IPS-20b (cell line): ENCODE measurements around the gene NAA25.
"Not testable (repeated sequence)": the region's sequence is repeated elsewhere in the genome, so short reads cannot be mapped to it uniquely, and the experiment has no call there.

Experiments used
- H3K27ac ChIP-seq: one replicate; pipeline ENCODE4 v1.5.1; 2013; ENCODE audit warnings: low read length
- H3K27me3 ChIP-seq: 2 replicates; pipeline ENCODE4 v1.6.1; 2013; ENCODE audit warnings: mild to moderate bottlenecking, low read length, inconsistent platforms; ENCODE audit not compliant: insufficient read depth
- H3K36me3 ChIP-seq: 2 replicates; pipeline ENCODE4 v1.6.1; 2013; ENCODE audit warnings: low read depth, mild to moderate bottlenecking, inconsistent platforms, low read length, moderate library complexity; ENCODE audit not compliant: insufficient read depth
- H3K4me1 ChIP-seq: 2 replicates; pipeline ENCODE4 v1.6.1; 2013; ENCODE audit warnings: mild to moderate bottlenecking, control low read depth, inconsistent platforms, low read length, moderate library complexity; ENCODE audit not compliant: insufficient read depth
- H3K4me3 ChIP-seq: 2 replicates; pipeline ENCODE4 v1.5.1; 2013; ENCODE audit warnings: mild to moderate bottlenecking, low read length, inconsistent platforms
- H3K9ac ChIP-seq: 2 replicates; pipeline ENCODE4 v1.6.1; 2013; ENCODE audit warnings: low read depth, mild to moderate bottlenecking, inconsistent platforms, low read length, moderate library complexity
- H3K9me3 ChIP-seq: 2 replicates; pipeline ENCODE4 v1.6.1; 2013; ENCODE audit warnings: mild to moderate bottlenecking, low read depth, low read length, inconsistent platforms; ENCODE audit not compliant: insufficient read depth

The NAA25 gene

DNA sequence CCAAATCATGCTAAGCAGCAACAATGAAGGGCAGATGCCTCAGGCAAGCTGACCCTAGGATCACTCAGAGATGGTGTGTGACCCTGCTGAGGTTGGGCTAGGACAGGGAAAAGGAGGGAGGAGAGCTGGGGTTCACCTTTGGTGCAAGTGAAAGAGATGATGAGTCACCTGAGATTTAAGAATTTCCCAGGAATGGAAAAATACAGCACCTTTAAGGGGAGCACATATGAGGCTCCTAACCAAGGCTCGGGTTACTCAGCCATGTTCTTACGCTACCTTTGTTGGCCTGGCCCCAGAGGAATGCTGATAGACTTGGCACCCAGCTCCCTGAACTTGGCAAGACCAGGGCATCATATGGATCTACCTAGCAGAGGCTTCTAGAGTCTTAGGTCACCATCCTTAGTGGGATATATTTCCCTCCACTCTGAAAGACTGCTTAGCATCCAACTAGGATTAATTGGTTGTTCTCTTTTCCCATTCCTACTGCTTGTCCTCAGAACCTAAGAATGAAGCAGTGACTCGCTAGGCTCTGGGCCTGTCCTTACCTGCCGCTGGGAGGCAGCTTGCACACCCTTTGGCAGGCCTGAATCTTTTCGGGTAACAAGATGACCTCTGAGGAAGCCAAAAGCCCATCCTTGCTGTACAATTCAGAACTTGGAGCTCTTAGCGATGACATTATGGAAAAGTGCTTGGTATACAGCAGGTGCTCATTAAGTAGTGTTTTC lies 4.0 kb upstream of the NAA25 start:
- no peaks in the 10 kb centered on the region for H3K27me3 ChIP-seq
- H3K27ac ChIP-seq: no peak overlapping the region
- H3K9me3 ChIP-seq: no peaks in the 10 kb centered on the region
- H3K9ac ChIP-seq: peak overlapping the region; percentile 23; the same call in 1 of the 2 replicates
- H3K4me3 ChIP-seq: no peak overlapping the region
- H3K36me3 ChIP-seq: no peaks in the 10 kb centered on the region
- peaks cover 26% of the 10 kb centered on the region; the same call in 1 of the 2 replicates for H3K4me1 ChIP-seq

DNA sequence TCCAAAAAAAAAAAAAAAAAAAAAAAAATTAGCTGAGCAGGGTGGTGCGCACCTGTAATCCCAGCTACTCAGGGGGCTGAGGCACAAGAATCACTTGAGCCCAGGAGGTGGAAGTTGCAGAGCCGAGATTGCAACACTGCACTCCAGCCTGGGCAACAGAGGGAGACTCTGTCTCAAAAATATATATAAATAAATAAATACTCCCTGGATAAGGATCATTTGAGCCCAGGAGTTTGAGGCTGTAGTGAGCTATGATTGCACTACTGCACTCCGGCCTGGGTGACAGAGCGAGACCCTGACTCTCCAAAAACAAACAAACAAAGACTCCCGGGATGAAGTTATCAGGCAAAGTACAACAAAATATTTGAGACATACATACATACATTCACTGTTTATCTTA lies 3.3 kb upstream of the NAA25 start:
- Histone ChIP-seq H3K4me3 (no peak overlapping the region), H3K27me3 (no peaks in the 10 kb centered on the region), H3K9ac (peak overlapping the region; percentile 23; the same call in 1 of the 2 replicates), H3K27ac (no peak overlapping the region), H3K9me3 (no peaks in the 10 kb centered on the region), H3K4me1 (peaks cover 28% of the 10 kb centered on the region; the same call in 1 of the 2 replicates), H3K36me3 (no peaks in the 10 kb centered on the region)

- not testable (repeated sequence) for H3K4me3 ChIP-seq, H3K27ac ChIP-seq, H3K36me3 ChIP-seq, H3K9me3 ChIP-seq, H3K27me3 ChIP-seq
- Histone ChIP-seq H3K9ac (peak overlapping the region; percentile 56; the same call in 1 of the 2 replicates), H3K4me1 (peaks cover 21% of the 10 kb centered on the region; the same call in 1 of the 2 replicates)
Observed at GRCh38 chr12:112110787-112111662, 2.4 kb upstream of the NAA25 start.

- H3K4me1 ChIP-seq: peaks cover 19% of the 10 kb centered on the region; the same call in 1 of the 2 replicates
Observed at GRCh38 chr12:112107306-112108201, 1.0 kb downstream of the NAA25 start.

GRCh38 chr12:112105891-112106290 lies 2.7 kb downstream of the NAA25 start:
- Histone ChIP-seq H3K27ac (no peak overlapping the region), H3K27me3 (no peaks in the 10 kb centered on the region), H3K9me3 (no peaks in the 10 kb centered on the region), H3K9ac (peak overlapping the region; percentile 35; the same call in 1 of the 2 replicates), H3K4me3 (no peak overlapping the region), H3K36me3 (peaks cover 41% of the 10 kb centered on the region), H3K4me1 (peaks cover 15% of the 10 kb centered on the region; the same call in 1 of the 2 replicates)

More at GRCh38 chr12:112107306-112108201, 1.0 kb downstream of the NAA25 start:
- Histone ChIP-seq H3K9ac (peak overlapping the region; percentile 97), H3K27me3 (no peaks in the 10 kb centered on the region), H3K36me3 (peaks cover 25% of the 10 kb centered on the region), H3K9me3 (no peaks in the 10 kb centered on the region), H3K4me3 (peak overlapping the region; percentile 95), H3K27ac (peak overlapping the region; percentile 79)

DNA sequence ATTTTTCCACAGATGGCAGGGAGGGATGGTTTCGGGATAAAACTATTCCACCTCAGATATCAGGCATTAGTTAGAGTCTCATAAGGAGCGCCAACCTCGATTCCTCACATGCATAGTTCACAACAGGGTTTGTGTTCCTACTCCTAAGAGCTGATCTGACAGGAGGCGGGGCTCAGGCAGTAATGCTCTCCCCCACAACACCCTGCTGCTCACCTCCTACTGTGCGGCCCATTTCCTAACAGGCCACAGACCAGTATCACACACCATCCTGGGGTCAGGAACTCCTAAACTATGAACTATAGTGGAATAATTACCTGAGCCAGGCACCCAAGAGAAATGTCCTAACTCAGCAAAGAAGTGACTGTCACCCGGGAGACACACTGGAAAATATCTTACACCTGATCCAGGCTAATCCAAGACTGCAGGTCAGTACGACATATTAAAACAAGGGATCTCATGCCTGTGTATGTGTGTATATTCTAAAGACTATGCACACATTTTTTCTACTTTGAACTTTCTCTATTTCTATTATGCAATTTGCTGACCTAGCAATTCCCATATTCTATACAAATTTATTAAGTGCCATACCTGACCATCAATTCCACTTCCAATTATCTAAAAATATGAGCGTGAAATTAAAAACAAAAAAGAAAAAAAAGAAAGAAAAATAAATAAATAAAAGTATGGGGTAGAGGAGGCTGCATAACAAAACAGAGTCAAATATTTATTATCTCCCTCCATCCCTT lies 4.7 kb downstream of the NAA25 start:
- H3K4me1 ChIP-seq: peaks cover 7% of the 10 kb centered on the region; the same call in 1 of the 2 replicates
- no peak overlapping the region for H3K9ac ChIP-seq
- peaks cover 58% of the 10 kb centered on the region for H3K36me3 ChIP-seq
- H3K27ac ChIP-seq: no peak overlapping the region
- no peaks in the 10 kb centered on the region for H3K27me3 ChIP-seq
- no peak overlapping the region for H3K4me3 ChIP-seq
- no peaks in the 10 kb centered on the region for H3K9me3 ChIP-seq

GRCh38 chr12:112102746-112103145 lies 5.8 kb downstream of the NAA25 start:
- H3K27me3 ChIP-seq, H3K9ac ChIP-seq, H3K27ac ChIP-seq, H3K9me3 ChIP-seq, H3K4me3 ChIP-seq, H3K4me1 ChIP-seq: not testable (repeated sequence)
- peaks cover 70% of the 10 kb centered on the region for H3K36me3 ChIP-seq

DNA sequence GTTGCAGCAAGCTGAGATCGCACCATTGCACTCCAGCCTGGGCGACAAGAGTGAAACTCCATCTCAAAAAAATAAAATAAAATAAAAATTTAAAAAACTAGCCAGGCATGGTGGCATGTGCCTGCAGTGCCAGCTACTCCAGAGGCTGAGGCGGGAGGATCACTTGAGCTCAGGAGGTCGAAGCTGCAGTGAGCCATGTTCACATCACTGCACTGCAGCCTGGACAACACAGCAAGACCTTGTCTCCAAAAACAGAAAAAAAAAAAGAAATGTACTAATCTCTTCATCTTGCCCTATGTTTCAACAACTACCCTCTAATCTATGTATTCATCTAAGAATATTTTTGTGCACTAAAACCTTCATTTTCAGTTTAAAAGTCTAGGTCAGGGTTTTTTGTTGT lies 6.5 kb downstream of the NAA25 start:
- Histone ChIP-seq H3K9me3 (no peaks in the 10 kb centered on the region), H3K36me3 (peaks cover 74% of the 10 kb centered on the region), H3K4me1 (peaks cover 4% of the 10 kb centered on the region; the same call in 1 of the 2 replicates), H3K4me3 (no peak overlapping the region), H3K27ac (no peak overlapping the region), H3K27me3 (no peaks in the 10 kb centered on the region), H3K9ac (no peak overlapping the region)

GRCh38 chr12:112100500-112100899 lies 8.1 kb downstream of the NAA25 start:
- not testable (repeated sequence) for H3K4me3 ChIP-seq, H3K9ac ChIP-seq, H3K4me1 ChIP-seq, H3K27ac ChIP-seq, H3K27me3 ChIP-seq, H3K9me3 ChIP-seq
- H3K36me3 ChIP-seq: peaks cover 75% of the 10 kb centered on the region

DNA sequence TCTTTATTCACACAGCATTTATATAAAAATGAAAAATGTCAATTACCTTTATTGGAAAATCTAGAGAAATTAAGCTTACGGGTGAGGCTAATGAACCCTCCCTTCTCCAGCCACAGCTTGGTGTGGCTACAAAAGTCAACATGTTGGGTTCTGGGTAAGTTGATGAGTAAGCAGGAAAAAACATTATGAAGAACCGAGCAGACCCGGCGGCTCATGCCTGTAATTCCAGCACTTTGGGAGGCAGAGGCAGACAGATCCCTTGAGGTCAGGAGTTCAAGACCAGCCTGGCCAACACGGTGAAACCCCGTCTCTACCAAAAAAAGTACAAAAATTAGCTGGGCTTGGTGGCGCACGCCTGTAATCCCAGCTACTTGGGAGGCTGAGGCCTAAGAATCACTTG lies 10.9 kb downstream of the NAA25 start:
- H3K36me3 ChIP-seq: peaks cover 72% of the 10 kb centered on the region

More for the DNA sequence above, 10.9 kb downstream of the NAA25 start:
- no peak overlapping the region for H3K4me3 ChIP-seq
- no peaks in the 10 kb centered on the region for H3K27me3 ChIP-seq
- H3K4me1 ChIP-seq: no peaks in the 10 kb centered on the region
- no peak overlapping the region for H3K27ac ChIP-seq
- no peaks in the 10 kb centered on the region for H3K9me3 ChIP-seq
- no peak overlapping the region for H3K9ac ChIP-seq
